Activated CD8-positive, alpha-beta memory T cell treated with anti-CD3 and anti-CD28 coated beads, Interleukin-2, amount 50 U/mL, for 1 hour (primary cell): Measurements from ENCODE around the gene KCNC4.

Experiments used
- DNase-seq: peaks from one replicate; pipeline ENCODE4 v3.0.0-alpha.2; 2020; ENCODE audit errors: extremely low read depth

Gene KCNC4

DNA sequence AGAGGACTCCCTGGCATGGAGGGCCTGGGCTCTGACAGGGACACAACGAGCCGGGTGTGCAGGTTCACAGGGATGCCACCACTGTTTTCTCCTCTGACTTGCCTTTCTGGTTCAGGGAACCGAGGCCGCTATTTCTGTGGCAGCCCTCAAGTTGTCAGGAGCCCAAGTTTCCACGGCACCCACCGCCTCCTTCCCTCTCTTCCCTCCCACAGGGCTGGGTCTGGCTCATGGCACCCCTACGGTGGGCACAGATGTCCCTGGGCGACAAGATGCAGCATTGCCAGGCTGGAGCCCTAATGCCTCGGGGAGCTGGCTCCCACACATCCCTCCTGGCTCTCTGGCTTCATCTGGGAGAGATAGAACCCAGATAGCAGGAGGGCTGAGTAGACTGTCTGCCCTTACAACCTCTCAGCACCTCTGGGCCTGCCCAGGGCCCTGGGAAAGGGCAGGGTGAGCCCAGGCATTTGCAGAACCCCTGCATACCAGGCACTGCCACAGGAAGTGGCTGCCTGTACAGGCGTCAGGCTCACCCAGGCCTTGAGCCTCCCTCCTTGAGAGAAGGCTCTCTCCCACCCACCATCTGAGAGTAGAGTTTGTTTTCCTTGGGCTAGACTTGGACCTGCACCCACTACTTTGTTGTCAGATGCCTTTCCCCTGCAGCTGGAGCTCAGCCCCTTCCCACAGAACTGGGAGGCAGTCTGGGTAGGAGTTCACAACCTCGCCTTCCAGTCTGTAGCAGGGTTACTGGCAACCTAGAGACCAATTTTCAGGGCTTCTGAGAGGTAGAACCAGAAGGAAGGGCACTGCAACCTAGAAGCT is 20.5 kb downstream of the KCNC4 start:
- no peak for DNase-seq

DNA sequence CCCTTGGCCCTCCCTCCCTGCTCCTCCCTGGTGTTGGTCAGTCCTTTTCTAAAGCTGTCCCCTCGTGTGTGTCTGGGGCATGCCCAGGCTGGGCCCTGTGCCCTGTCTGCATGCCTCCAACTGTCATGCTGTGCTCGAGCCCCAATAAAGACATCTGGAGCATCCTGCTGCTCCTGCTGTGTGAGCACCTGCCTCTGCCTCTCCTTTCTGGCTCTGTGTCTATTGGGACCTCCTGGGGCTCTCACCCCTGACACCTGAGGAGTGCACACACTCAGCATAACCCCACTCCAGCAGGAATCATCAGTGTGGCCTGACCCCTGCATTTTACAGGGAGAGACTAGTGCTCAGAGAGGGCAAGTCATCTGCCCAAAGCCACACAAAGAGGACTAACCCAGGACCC is 23.7 kb downstream of the KCNC4 start:
- DNase-seq: no peak

DNA sequence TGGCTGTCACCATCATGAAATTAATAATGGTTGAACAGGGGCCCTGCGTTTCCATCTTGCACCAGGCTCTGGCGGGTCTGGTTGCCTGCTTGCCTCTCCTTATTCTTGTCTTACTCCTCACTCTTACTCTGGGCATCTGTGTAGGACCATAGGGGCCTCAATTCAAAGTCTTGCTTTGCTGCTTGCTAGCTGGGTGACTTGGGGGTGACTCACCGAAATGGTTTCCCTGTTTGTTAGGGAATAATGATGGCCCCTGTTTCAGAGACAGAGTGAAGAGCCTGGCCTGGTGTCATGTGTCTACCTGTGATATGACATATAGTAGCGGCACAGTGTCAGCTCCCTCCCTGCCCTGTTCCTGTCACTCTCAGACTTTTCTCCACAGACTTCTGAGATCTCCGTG is 24.6 kb downstream of the KCNC4 start:
- DNase-seq: no peak

DNA sequence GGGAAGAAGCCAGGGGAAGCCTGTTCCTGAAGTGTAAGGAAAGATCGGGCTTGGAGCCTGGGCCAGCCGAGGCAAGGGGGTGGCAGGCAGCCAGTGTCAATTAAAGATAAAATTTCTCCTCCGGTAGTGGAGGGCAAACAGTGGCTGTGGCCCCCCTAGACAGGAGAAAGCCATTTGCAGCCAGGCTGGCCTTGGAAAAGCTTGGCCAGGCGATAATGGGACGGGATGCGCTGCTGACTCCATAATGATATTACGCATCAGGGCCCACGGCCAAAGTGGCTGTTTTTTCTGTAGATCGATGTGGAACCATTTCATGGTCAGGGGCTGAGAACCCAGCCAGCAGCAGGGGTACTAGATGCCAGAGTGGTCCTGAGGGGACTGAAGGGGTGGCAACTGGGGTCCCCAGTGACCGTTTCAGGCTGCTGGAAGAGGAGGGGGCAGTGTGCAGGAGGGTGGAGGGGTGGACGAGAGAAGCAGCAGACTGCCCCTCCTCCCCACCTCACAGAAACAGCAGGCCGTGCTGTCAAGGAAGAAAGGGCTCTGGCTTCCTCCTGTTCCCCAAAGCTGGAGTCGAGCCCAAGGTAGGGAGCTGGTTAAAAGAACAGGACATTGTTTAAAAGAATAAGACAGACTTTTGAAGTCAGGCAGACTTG is 25.2 kb downstream of the KCNC4 start:
- no peak for DNase-seq

DNA sequence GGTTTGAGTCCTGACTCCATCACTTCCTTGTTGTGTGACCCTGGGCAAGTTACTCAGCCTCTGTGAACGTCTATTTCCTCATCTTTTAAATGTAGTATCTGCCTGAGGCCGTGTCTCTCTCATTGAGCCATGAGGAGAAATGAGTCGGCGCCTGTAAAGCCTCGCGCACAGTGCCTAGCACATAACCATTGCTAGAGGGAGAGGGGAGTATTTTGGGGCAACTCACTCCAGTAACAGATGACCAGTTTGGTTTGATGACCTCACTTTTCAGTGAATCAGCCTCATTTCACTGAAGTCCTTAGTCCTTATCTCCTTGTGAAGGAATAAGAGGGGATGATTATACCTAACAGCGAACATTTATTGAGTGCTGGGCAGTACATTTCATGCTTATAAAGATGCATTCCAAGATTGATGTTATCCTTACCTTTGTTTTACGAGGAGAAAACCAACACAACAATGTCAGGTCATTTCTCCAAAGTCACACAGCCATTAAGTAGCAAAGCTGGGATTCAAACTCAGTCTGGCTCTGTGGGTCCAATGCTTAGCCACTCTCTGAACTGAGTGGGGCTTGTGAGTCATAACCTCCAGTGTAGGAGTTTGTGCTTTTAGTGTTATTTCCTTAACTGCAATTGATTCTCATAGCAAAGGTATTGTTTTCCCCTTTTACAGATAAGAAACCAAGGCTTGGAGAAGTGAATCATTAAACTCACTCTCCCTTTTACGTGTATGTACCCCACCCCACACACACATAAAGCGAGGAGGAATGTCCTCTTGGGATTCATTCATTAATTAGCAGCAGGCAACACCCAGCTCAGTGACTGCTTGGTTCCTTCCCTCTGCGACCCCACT is 25.9 kb downstream of the KCNC4 start:
- DNase-seq: no peak

DNA sequence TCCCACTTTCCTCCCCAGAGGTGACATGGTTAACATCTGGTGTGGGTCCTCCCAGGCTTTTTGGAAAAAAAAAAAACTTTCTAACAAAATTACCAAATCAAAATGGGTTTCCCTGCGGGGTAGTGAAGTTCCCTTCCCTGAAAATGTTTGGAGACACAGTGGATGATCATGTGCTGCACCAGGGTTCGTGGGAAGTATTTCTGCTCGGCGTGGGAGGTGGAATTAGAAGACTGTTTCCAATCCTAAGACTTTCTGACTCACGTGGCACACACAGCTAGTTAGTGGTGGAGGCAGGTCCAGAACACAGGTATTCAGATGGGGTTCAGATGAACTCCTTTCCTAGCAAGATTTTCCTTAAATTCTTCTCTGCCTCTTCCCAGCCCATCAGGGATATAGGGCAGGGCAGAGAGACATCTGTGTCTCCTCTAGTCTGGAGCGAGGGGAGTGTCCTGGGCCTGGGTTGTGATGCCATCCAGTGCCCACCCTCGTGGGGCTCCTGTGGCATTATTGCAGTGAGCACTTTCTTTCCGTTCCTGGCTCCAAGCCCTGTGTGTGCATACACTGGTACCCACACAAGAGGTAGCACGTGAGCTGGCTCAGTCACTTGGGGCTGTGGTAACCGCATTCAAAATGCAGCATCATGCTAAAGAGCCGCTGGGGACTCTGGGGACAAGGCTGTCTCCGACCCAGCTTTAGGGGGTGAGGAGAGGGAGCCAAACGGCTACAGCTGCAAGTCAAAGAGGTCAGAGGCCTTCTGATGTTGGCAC is 27.5 kb downstream of the KCNC4 start:
- no peak for DNase-seq

DNA sequence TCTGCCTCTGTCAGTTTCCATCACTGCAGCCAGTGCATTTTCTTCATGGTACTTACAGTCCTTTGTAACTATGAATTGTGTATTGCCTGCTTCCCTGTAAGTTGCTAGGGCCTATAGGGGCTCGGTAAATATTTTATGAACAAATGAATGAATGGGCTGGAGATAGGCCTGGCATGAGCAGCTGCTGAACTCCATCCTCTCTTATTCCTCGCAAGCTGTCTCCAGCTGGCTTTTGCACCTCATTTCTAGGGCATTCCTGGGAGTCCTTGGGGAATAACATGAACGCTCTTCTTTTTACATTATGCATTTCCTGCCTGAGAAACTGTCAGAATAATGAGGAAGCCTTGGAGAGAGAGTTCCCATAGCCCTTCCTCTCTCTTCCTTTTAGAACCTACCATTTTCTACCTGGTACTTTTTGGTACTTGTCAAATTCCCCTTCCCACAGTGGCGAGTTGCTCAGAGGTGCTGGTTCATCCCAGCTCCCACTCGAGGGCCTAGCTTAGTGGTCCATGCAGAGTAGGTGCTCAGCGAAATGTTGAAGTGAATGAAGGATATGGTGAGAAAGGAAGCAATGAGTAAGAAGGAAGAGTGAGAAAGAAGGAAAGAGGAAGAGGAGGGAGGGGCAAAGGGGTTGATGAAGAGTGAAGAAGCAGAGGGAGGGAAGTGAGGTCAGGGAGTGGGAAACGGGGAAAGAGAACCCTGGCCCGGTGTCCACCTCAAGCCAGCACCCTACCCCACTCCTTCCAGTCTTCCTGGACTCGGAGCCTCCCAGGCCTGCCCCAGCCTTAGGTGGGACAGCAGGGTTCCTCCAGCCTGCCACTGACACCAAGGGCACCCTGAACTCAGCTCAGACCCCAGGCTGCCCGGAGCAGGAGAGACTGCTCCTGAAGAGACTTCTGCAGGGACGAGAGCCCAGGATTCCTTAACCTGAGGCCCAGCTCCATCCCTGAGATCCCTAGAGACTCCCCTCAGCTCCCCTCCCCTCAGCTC is 29.6 kb downstream of the KCNC4 start:
- no peak for DNase-seq

DNA sequence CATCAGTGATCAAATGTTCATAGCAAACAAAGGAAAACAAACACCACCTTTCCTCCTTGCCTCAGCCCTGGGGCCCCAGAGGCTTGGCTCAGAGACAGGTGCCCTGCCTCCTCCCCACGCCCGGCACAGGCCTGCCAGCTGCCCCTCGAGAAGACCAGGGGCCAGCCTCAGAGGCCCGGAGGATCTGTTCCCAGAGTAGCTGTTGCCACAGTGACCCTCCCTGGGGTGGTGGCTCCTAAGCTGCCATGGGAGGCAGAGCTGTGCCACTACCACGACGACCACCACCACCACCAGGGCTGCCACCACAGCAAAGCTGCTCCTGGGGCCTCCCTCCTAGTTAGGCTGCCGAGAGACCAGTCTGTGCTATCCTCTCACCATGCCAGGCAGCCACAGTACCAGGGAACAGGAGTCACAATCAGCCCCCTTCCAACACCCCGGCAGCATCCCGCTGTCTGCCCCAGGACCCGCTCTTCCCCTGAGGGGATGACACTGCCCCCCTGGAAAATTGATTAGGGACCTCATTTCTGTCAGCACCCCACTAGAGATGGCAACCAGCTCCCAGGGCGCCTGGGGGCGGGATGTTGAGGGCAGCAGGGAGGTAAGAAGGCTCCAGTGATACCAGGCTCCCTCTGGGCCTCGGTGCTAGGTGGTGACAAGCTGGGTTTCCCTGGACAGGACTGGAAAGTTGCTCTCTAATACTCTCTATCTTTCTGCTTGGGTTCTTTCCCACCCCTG is 30.5 kb downstream of the KCNC4 start:
- DNase-seq: no peak

DNA sequence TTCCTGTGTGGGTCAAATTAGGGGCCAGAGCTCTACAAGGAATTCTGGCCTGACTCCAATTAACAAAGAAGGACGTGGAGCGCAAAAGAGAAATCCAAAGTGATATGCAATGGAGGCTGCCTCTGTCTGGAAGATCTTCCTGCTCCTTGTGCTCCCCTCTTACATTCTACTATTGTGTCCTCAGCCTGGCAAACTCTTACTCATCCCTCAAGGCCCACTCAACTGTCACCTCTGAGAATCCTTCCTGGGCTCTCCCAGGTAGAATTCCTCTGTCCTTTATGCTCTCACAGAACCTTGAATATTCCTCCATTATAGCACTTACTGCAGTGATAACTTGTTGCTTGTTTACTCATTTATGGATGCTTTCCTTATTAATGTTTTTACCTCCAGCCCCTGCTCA is 31.4 kb downstream of the KCNC4 start:
- no peak for DNase-seq

DNA sequence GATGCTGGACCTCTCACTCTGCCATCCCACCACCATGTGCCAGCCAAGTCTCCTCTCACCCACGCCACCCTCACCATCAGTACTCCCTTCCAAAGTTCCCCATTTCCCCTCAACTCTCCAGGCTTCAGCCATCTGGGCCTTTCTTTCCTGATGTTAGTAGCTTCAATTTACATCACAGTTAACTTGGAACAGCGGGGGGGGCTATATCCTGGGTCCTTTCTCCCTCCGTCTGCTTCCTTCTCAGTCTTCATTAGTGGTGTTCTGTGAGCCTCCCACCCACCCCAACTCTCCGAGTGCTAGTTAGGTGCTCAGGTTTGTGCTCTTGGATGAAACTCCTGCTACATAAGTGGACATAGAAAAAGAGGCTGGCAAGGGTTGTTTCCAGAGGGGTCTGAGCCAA is 31.9 kb downstream of the KCNC4 start:
- DNase-seq: no peak

DNA sequence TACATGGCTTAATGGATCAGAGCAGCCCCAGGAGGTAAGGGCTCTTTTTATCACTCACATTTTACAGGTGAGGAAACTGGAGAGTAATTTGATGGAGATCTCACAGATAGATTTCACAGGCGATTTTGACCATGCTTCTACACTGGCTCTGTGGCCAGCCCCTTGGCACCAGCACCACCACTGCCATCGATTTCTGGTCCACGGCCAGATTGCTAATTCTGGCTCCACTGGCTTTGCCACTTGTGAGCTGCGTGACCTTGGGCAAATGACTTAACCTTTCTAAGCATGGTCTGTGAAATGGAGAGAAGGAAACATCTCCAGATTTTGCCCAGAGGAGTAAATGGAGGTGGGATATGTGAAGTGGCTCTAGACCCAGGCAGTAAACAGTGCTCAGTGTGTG is 32.6 kb downstream of the KCNC4 start:
- no peak for DNase-seq

DNA sequence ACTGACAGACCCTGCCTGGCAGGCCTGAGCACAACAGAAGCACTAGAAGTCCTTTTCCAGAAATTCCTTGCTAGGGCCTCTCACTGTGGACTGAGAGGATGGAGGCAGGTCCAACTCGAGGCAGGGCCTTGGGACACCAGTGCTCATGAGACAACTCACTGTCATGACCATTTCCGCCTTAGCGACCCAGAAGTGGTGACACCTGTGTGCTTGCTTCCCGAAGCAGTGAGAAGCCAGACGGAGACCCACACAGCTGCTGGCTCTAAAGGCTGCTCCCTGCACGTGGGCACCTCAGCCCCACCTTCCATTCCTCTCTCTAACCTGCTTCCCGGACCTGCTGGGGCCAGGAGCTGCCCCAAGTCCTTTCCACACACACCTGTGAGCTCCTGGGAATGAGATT is 33.0 kb downstream of the KCNC4 start:
- DNase-seq: no peak

DNA sequence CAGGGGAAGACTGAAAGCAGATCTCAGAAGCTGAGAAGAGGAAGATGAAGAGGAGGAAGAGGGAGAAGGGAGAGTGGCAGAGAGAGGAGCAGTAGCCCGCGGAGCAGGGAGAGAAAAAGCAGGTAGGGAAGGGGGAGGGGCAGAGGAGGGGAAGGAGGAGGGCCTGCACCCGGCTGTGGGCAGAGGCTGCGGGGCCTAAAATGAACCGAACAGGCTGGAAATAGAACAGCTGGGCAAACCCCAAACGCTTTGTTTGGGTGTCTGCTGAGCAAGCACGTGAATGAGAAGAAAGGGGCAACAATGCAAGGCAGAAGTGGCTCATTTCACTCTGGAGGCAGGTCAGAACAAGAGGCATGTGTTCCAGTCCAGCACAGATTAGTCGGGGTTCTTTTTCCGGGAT is 33.5 kb downstream of the KCNC4 start:
- DNase-seq: no peak

DNA sequence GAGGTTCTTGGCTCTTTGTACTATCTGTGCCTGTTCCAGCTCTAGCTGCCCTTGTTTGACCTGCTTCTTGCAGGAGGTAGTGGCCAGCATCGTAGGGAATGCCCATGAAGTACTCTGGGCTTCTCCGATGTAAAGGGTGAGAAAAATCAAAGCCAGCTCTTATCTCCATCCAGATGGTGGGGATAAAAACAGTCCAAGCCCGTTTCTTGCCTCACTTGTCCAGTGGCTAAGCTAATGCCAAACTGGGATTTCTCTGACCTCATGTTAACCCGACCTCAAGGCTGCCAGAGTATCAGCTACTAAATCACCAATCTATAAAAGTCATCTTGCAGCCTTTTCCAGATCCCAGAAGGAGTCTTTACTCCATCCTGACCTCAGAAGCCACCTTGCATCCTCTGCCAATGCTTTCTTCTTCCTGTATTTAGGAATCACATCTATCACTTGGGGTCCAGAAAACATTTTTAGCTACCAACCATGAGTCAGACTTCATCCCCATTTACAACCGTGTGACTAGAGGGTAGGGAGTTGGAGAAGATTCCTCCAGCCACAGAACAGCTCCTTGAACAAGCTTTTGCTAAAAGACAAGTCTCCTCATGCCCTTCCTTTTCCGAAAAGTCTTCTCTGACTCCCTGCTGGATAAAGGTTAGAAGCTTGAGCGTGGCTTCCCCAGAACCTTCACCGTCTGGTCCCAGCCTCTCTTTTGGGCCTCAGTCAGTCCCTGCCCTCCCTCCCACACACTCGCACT is 35.9 kb downstream of the KCNC4 start:
- no peak for DNase-seq

DNA sequence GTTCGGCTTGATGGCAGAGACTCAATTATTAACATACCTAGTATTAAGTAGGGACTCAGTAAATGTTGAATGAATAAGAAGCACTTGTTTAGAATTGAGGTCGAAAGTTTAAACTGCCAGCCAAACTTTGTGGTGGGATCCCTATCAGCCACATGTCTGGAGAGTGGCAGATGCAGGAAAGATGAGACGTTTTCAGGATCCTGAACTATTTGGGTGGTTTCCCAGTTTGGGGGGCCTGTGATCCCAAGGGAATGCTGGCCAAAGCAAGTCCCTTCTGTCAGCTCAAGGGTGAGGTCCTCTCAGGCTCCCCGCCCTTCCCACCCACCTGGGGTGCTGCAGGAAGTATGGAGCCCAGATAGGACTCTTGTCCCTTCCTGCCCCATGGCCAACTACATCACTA is 38.6 kb downstream of the KCNC4 start:
- DNase-seq: no peak

DNA sequence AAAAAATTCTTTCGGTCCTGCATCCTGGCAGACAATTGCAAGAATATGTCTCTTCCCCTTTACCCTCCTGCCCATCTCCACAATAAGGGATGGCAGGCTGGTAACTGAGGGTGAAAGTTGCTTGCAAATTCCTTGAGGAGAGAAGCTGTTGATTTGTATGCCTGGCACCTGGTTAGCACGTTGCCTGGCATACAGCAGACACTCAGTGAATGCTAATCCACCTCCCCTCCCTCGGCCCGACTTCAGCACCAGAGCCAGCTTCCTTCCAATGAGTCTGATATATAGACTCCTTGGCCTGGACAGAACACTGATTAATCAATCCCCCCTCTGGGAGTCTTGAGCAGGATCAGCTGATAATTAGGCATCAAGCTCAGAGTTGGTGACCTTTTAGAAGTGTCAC is 39.1 kb downstream of the KCNC4 start:
- DNase-seq: no peak

DNA sequence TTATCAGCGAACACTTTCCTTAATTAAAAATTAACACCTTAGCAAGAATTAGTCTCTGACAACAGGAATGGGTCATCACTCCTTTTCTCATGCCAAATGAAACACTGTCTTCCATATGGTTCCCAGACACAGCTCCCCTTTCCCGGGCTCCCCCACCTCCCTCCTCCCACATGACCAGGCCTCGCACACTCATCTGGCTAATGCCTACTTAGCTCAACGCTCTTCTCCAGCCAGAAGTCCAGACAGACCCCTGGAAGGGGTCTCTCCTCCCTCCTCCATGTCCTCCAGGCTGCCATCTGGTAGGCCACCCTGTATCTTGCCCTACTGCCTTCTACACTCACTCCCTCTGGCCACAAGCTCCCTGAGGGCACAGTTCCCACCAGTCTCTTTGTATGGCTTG is 39.9 kb downstream of the KCNC4 start:
- DNase-seq: no peak

DNA sequence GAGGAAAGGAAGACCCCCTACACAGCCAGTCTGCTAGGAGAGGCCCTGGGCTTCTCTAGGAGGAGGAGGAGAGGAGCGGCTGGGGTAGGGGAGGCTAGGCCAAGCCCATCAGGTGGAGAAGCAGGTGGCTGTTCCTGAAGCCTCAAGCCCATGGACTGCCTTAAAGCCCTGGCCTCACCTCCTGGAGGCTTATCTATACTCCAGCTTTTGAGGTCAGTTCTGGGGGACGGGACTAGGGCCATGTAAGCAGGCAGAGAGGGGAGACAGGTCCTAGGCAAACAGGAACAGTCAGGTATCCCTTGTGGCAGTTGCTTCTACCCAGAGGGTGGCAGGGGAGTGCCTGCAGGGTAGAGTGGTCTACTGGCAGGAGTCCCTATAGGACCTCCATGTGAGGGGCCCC is 40.6 kb downstream of the KCNC4 start:
- no peak for DNase-seq

DNA sequence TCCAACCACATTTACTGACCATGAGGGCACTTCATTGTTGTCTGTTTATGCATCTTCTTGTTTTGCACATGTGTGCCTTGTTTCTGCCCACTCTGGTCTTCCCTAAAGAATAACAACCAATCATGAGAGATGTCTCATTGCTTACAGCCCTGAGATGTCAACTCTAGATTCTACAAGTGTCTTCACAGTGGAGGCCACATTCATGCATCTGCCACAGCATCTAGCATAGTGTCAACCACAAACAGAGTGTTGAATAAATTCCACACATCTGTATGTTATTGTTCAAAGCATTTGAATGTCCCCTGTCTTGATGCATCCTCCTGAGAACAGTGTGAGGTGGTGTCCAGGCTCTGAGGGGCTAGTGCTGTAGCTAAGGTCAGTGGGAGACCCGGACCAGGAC is 43.1 kb downstream of the KCNC4 start:
- no peak for DNase-seq
